DMS53 treated with DMSO at 0.1 percent for 48 hours (cell line): ENCODE measurements around the gene EXOC7.

Experiments used
- DNase-seq: peaks from one replicate; lab custom pipeline; 2025; ENCODE audit not compliant: unreplicated experiment; lab: John Stamatoyannopoulos, UW

The EXOC7 gene

GRCh38 chr17:76103274-76104139, at the start of gene EXOC7:
Gene EXOC7 (minus strand): TSS chr17:76103787. CDS start chr17:76103692, 95 bp downstream.
- DNase-seq = peak; percentile 83

GRCh38 chr17:76153202-76153601, 49.6 kb upstream of the EXOC7 start:
- DNase-seq = no peak

GRCh38 chr17:76152591-76152990, 49.0 kb upstream of the EXOC7 start:
- no peak for DNase-seq

DNA sequence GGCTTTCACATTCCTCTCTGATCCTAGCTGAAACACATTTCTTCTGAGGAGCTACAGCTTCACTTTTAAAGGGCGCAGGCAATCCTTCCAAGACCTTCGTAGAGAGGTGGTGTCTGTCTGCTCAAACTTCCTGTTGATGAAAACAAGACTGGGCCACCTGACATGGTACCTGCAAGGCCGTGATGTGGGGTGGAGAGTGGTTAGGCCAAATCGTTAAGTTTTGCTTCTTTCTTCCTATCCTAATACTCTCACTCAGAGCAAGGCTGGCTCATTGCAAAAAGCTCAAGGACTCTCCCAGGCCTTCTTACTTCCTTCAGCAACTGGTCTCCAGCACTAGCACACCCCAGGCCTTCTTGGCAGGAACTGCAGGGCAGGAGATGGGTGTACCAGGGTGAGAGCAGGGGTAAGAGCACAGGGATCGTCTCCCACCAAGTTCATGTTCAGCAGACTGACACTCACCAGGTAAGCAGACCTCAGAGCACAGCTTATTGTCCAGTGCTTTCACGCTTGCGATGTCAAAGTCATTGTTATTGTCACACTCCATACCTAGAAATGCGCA, 48.4 kb upstream of the EXOC7 start:
- DNase-seq = no peak

DNA sequence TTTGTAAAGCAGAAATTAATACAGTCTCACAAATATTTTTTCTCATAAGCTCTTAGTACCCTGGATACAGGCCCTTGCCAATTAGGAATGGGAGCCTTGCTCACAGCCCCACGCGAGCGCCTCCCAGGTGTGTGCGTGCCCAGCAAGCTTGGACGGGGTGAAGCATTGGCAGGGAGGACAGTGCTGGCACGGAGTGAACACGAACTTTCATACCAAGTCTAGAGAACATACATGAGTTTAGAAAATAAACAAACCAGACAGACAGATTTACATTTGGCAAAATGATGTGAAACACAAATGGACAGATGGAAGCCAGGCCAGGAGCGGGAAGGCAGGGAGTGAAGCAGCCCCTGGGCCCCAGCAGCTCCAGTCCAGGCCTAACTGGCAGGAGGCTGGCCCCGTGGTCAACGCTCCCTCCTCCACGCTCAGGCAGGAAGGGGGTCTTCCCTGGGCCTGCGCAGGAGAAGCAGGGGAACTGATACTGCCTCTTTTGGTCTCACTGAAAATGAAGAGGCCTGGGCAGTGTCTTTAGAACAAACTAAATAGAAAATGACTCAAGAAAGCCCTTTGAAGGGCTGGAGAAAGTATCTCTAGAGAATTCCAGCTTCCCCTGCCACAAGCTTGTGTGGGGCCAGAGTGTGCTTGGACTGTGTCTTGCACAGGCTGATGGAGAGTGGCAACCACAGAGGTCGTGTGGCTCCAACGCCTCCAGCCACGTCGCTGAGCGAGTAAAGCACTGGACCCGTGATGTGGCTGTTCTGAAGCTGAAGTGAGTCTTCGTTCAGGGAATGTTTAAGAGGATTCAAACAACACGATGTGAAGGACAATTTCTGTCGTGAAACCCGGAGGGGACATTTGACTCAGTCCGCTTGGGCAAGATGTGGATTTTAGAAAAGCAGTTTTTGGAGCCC, 47.4 kb upstream of the EXOC7 start:
- DNase-seq = no peak

DNA sequence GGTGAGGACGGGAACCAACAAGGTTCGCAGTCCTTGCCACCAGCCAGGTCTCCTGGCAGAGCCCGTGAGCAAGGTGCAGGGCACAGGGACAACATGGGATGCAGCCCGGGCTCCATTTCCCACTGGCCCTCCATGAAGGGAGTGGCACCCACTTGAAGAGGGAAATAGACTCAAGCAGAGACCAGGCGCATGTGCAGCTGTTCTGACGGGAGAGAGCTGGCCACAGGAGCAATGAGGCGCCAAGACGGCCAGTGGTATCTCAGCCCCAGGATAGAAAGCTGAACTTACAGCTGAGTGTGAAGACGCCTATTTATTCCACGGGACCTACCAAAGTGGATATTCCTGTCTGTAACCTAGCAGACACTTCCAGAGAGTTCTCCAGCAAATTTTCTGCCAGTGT, 45.6 kb upstream of the EXOC7 start:
- DNase-seq = no peak

DNA sequence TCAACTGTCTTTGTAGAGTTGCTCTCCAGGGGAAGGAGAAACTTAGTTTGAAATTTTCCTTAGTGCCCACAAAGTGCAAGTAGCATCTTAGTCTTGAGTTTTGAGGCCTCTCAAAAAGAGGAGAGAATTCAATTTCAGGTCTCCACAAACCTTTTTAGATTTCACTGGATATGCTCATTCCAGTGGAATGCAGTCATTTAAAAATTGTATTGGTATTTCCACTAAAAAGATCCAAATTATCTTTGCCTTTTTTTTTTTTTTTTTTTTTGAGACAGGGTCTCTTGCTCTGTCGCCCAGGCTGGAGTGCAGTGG, 44.4 kb upstream of the EXOC7 start:
- no peak for DNase-seq

DNA sequence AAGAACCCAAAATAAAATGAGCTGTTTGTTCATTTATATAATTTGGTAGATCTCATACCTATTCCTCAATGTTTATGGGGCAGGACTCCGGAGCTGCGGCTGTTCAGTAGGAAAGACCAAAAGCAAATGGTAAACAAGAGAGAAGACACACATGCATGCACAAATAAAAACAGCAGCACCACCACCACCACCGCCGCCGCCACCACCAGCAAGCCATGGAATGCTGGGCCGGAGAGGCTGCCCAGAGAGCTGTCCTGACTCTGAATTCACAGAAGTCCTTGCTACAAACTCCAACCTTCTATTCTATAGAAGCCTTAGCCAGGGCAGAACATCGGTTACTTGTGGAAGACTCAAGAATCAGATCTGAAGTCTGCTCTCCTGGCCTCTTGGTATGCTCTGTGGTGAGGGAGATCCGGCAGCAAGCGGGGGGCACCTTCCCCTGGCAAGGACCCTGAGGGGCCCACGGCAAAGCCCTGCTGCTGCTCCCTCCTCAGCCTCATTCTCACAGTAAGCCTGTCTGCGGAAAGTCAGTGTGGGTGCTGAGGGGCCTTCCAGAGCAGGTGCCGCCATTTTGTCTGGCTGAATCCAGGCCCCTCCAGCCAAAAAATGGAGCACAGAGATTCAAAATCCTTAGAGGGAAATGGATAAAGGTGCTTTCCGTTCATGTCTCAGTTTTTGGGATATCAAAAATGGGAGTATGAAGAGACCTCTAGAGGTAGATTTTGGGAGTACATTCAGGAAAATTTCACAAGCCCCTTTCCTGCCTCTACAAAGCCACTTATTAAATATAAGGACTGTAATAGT, 43.8 kb upstream of the EXOC7 start:
- peak; percentile 22 for DNase-seq

DNA sequence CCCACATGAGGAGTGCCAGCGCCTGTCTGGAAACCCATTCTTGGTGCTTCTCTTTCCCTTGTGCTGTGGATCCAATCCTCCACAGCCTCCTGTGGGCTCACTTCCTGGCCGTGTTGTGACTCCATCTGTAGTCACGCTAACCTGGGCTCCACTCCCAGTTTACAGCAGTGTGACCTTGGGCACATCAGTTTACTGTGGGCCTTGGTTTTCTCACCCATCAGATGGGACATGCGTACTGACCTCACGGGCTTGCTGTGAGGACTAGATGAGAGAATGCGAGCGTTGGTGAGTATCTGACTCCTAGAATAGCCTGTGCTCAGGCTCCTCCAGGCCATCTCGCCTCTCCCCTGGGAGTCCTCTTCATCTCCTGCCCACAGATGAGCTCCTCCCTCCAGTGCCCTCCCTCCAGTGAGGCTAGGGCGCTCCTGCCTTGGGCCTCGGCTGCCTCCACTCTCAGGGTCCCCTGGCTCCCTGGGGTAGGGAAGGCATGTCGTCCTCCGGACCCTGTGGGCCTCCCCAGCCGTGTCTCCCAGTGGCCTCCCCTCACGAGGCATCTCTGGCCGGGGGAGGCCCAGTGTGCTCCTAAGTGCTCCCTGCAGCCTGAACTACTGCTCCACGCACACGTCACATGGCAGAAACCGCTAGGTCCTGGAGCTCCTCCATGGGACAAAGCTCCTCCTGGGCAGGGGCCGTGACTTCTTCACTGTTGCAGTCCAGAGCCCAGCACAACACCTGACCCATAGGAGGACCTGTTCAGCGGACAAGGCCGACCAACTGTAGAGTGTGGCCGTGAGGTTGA, 42.7 kb upstream of the EXOC7 start:
- no peak for DNase-seq

DNA sequence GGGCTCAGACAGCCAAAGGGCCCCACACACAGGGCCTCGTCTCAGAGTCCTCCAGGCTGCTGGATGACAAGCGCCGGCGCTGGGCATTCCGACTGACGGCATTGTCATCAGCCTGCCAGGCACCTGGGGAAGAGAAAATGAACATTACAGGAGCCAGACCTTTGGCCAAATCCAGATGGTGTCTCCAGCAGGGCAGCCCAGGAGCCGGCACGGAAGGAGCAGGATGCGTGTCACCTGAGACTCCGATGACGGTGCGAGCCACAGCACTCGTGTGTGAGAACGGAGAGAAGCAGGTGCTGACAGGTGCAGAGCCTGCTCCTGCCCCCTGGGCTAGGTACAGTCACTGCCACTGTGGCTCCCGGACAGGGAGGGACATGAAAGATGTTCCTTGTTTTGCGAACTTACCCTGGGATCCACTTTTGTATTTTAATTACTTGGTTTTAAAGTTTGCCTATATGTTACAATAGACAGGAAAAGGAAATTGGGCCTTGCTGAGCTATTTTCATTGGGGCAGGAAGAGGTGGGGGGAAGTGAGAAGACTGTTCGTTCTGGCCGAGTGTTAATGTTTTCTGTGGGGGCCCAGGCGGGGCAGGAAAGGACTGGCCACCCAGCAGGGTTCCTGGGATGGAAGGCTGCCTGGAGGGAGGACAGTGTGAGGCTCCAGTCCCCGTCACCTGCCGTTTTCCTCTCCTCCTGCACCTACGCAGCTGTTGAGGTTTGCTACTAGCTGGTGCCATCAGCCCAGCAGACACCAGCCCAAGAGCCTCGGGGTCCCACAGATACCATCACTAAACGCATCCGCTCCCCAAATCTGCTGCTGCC, 41.9 kb upstream of the EXOC7 start:
- peak; percentile 92 for DNase-seq

- no peak for DNase-seq
These were observed 39.0 kb upstream of the EXOC7 start for GRCh38 chr17:76142585-76143041.

- DNase-seq = no peak
These were observed 38.5 kb upstream of the EXOC7 start for GRCh38 chr17:76142039-76142584.

DNA sequence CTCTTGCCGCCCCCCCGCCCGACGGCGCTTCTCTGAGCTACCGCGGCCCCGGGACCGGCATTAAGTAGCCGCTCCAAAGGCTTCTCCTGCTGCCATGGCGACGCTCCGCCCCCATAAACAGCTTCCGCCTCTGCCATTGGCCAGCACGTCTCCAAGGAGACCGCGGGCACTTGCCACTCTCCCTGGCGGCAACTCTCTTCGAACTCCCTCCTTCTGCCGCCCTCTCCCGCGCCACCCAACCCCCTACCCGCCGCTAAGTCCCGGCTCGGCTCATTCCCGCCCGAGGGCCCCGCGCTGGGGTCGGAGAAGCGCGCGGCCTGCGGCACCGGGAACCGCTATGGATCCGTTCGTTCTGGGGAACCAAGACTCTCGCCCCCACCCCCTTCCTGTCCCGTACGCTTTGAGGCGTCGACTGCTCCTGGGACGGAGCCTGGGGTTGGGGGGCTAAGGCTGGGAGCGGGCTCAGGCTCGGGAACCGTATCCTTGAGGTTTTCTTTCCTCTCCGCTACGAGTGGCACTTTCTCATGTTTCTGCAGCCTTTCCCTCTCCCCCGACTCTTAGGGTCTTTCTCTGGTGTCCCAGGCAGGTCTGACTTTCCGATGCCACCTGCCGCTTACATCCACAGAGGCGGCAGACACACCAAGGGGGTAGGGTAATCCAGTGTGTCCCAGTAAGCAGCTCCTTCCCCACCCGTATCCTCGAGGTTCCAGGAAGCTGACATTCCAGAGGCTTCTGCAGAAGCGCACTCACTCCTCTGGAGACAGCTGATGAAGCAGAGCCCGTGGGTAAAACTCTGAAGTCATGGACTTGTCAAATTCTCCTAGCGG, 37.8 kb upstream of the EXOC7 start, which contains the start of gene FOXJ1:
Gene FOXJ1 (minus strand): TSS at position 34 of the 827 bp plus-strand sequence. CDS start 850 bp downstream, outside the sequence.
- peak; percentile 95 for DNase-seq

GRCh38 chr17:76140661-76141211, 37.1 kb upstream of the EXOC7 start:
- no peak for DNase-seq

- peak; percentile 83 for DNase-seq
These were observed 36.4 kb upstream of the EXOC7 start for GRCh38 chr17:76139801-76140660.

DNA sequence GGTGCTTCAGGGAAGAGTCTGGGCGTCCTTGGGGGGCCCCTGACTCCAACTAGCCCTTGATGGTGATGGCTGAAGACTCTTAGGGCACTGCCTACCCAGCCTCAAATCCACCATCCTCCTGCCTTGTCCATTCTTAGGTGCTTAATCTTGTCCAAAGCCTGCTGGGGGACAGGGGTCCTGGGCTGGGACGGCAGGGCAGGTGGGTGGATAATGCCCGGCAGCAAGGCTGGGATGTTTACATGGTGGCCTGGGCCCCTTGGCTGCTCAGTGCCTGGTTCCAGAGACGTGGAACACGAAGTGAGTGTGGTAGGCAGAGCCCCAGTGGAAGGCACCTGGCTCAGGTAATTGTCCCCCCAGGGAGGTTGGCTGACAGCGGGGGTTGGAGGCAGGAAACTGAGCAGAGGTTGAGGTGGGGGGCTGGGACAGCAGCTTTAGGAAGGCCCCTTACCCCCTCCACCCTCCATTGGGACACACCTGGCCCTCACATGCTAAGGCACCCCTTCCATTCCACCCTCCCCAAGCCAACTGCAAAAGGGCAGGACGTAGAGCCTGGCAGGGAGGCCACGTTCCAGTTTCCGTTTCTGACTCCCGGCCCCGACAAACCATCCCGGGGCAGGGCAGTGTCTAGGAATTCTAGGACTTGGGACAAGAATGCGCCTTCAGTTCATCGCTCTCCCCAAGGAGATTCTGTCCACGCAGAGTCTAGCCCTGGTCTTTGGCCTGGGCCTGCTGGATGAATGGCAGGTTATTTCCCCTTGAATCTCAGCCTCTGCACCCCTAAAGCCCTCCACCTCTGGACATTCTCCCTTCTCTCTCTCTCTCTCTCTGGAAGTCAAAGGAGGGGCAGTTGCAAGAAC, 35.5 kb upstream of the EXOC7 start:
- peak; percentile 30 for DNase-seq
